Measurements from ENCODE around the gene LMF1. TPM values are rescaled to one million over a fixed set of nuclear protein-coding genes. Genes with fewer than 3 reads are reported as not detected.

The LMF1 gene
- total RNA-seq, 1 experiment from 2014 or later, result 12.8 TPM

GRCh38 chr16:1019231-1020090 is 48.7 kb upstream of the LMF1 start:
- ChIA-PET CTCF (no interaction called here), RAD21 (ENCODE audit: low non-redundant PET in 1 of 2, low total read pairs in 2 of 2, uncharacterized antibody in 2 of 2, unreplicated experiment in 2 of 2) (no interaction called here), POLR2A (no interaction called here)
- peak; percentile 45 for ATAC-seq
- TF ChIP-seq MAX (IDR thresholded peaks at IDR 0.05), result no peak
- no peak for TF ChIP-seq ELF1 (IDR thresholded peaks at IDR 0.05; ENCODE audit: borderline replicate concordance, low read depth)
- peak; percentile 61 for TF ChIP-seq TCF7L2 (IDR thresholded peaks at IDR 0.05; ENCODE audit: borderline replicate concordance, extremely low read depth, insufficient read depth, insufficient read length)
- Histone ChIP-seq H4K20me1 (ENCODE audit: insufficient read depth) (no peaks in the 10 kb centered on the region), H3K79me2 (ENCODE audit: insufficient read depth, low read length) (no peaks in the 10 kb centered on the region), H3K9me2 (ENCODE audit: insufficient read depth) (no peaks in the 10 kb centered on the region), H3K4me2 (ENCODE audit: low read length) (peak overlapping the region; percentile 23; the same call in 1 of the 2 replicates), H3K4me3 (replicated peaks in 1 of 2; ENCODE audit: low read depth in 1 of 2, low read length in 2 of 2) (no peak overlapping the region), H3K9me3 (ENCODE audit: control insufficient read depth in 1 of 2, insufficient read depth in 1 of 2, low read depth in 1 of 2, low read length in 2 of 2) (no peaks in the 10 kb centered on the region), H3K4me1 (ENCODE audit: control insufficient read depth in 1 of 2, insufficient read depth in 2 of 2, low read length in 2 of 2) (no peaks in the 10 kb centered on the region), H3K36me3 (ENCODE audit: control insufficient read depth in 1 of 2, insufficient read depth in 2 of 2, low read length in 2 of 2) (no peaks in the 10 kb centered on the region), H3K27me3 (ENCODE audit: insufficient read depth, low read length) (peaks cover 10% of the 10 kb centered on the region; the same call in 1 of the 2 replicates), H3K27ac (ENCODE audit: low read depth, low read length) (no peak overlapping the region), H3K9ac (ENCODE audit: low read length) (no peak overlapping the region), H2AFZ (ENCODE audit: low read depth, low read length, poor library complexity, severe bottlenecking) (no peak overlapping the region)
- intact Hi-C loops (cut with micrococcal nuclease), result no loop called here
- no peak for DNase-seq (ENCODE audit: low read depth, low spot score)
- BruUV-seq (replicated peaks), result no TSS peak

- peaks cover 10% of the 10 kb centered on the region; the same call in 1 of the 2 replicates for H3K27me3 ChIP-seq (ENCODE audit: insufficient read depth, low read length)
- ChIA-PET CTCF (no interaction called here), POLR2A (no interaction called here), RAD21 (ENCODE audit: low non-redundant PET in 1 of 2, low total read pairs in 2 of 2, uncharacterized antibody in 2 of 2, unreplicated experiment in 2 of 2) (no interaction called here)
- no peaks in the 10 kb centered on the region for H3K79me2 ChIP-seq (ENCODE audit: insufficient read depth, low read length)
- H4K20me1 ChIP-seq (ENCODE audit: insufficient read depth), result no peaks in the 10 kb centered on the region
- ATAC-seq, result no peak
- TF ChIP-seq EZH2phosphoT487 (IDR thresholded peaks at IDR 0.05; ENCODE audit: borderline replicate concordance) (no peak), ELF1 (IDR thresholded peaks at IDR 0.05; ENCODE audit: borderline replicate concordance, low read depth) (no peak), EGR1 (IDR thresholded peaks at IDR 0.05; ENCODE audit: low read depth) (no peak), EZH2 (IDR thresholded peaks at IDR 0.05) (no peak), ZNF274 (IDR thresholded peaks at IDR 0.05; ENCODE audit: low read depth, low read length) (no peak), SP1 (IDR thresholded peaks at IDR 0.05; ENCODE audit: low read depth) (no peak)
- no peak overlapping the region for H3K27ac ChIP-seq (ENCODE audit: low read depth, low read length)
- H3K9ac ChIP-seq (ENCODE audit: low read length), result no peak overlapping the region
- H3K4me3 ChIP-seq (replicated peaks in 1 of 2; ENCODE audit: low read depth in 1 of 2, low read length in 2 of 2), result no peak overlapping the region
- H3K9me3 ChIP-seq (ENCODE audit: control insufficient read depth in 1 of 2, insufficient read depth in 1 of 2, low read depth in 1 of 2, low read length in 2 of 2), result no peaks in the 10 kb centered on the region
- no peak for DNase-seq (ENCODE audit: low read depth, low spot score)
- no peaks in the 10 kb centered on the region for H3K36me3 ChIP-seq (ENCODE audit: control insufficient read depth in 1 of 2, insufficient read depth in 2 of 2, low read length in 2 of 2)
- no peaks in the 10 kb centered on the region for H3K9me2 ChIP-seq (ENCODE audit: insufficient read depth)
- intact Hi-C loops (cut with micrococcal nuclease), result no loop called here
- H2AFZ ChIP-seq (ENCODE audit: low read depth, low read length, poor library complexity, severe bottlenecking), result no peak overlapping the region
- no TSS peak for BruUV-seq (replicated peaks)
- 0 out of 2 replicates have a peak overlapping the region, but pooled peaks have one; percentile 23 for H3K4me2 ChIP-seq (ENCODE audit: low read length)
- H3K4me1 ChIP-seq (ENCODE audit: control insufficient read depth in 1 of 2, insufficient read depth in 2 of 2, low read length in 2 of 2), result no peaks in the 10 kb centered on the region
Observed at GRCh38 chr16:1018447-1019198, 47.8 kb upstream of the LMF1 start.

Data from HCT116 (cell line).